ENCODE measurements around the gene SCUBE1.

GRCh38 chr22:43333156-43333555 lies 10.0 kb downstream of the SCUBE1 start:
- TF ChIP-seq CTCF (IDR thresholded peaks at IDR 0.05) (no peak), POLR2A (IDR thresholded peaks at IDR 0.05) (no peak)
